H9 (cell line): ENCODE measurements around the gene SPNS3. TPM values are rescaled to one million over a fixed set of nuclear protein-coding genes. Genes with fewer than 3 reads are reported as not detected.

ENCODE experiments used
- DNase-seq: peaks from one replicate; pipeline ENCODE4 v3.0.0-alpha.2; 2017
- H2AFZ ChIP-seq: one replicate; pipeline ENCODE4 v1.6.1; 2013; ENCODE audit warnings: mild to moderate bottlenecking, low read length, control low read depth, moderate library complexity
- H2AK5ac ChIP-seq: 2 replicates; pipeline ENCODE4 v1.6.1; 2013; ENCODE audit warnings: low read length, control low read depth, mixed read lengths; ENCODE audit not compliant: insufficient read length
- H2BK120ac ChIP-seq: one replicate; pipeline ENCODE4 v1.6.1; 2013; ENCODE audit warnings: low read depth, mild to moderate bottlenecking, low read length, control low read depth, inconsistent platforms; ENCODE audit not compliant: poor library complexity, severe bottlenecking
- H2BK12ac ChIP-seq: 2 replicates; pipeline ENCODE4 v1.6.1; 2013; ENCODE audit warnings: low read length, control low read depth, mixed read lengths, low read depth; ENCODE audit not compliant: insufficient read length
- H2BK15ac ChIP-seq: 2 replicates; pipeline ENCODE4 v1.6.1; 2013; ENCODE audit warnings: low read depth, low read length, control low read depth
- H2BK20ac ChIP-seq: one replicate; pipeline ENCODE4 v1.6.1; 2013; ENCODE audit warnings: low read depth, mild to moderate bottlenecking, low read length, control low read depth, inconsistent platforms; ENCODE audit not compliant: poor library complexity, severe bottlenecking
- H2BK5ac ChIP-seq: 2 replicates; pipeline ENCODE4 v1.6.1; 2013; ENCODE audit warnings: low read length, control low read depth, mixed read lengths; ENCODE audit not compliant: insufficient read length
- H3K14ac ChIP-seq: 2 replicates; pipeline ENCODE4 v1.6.1; 2013; ENCODE audit warnings: low read length, control low read depth; ENCODE audit not compliant: insufficient read depth
- H3K18ac ChIP-seq: 2 replicates; pipeline ENCODE4 v1.6.1; 2013; ENCODE audit warnings: low read depth, mild to moderate bottlenecking, mixed read lengths, low read length, control low read depth; ENCODE audit not compliant: insufficient read length
- H3K23ac ChIP-seq: 2 replicates; pipeline ENCODE4 v1.6.1; 2013; ENCODE audit warnings: low read length, control low read depth, mixed read lengths, low read depth; ENCODE audit not compliant: insufficient read length
- H3K23me2 ChIP-seq: 2 replicates; pipeline ENCODE4 v1.6.1; 2013; ENCODE audit warnings: low read depth, mild to moderate bottlenecking, mixed read lengths, low read length, control low read depth; ENCODE audit not compliant: insufficient read length, poor library complexity, severe bottlenecking
- H3K27ac ChIP-seq: 2 replicates; pipeline ENCODE4 v1.5.1; 2013; ENCODE audit warnings: low read length, control low read depth, mixed read lengths, low read depth; ENCODE audit not compliant: insufficient read length
- H3K27me3 ChIP-seq: 2 replicates; pipeline ENCODE4 v1.6.1; 2013; ENCODE audit warnings: low read length, control low read depth, inconsistent platforms; ENCODE audit not compliant: insufficient read depth
- H3K4ac ChIP-seq: 2 replicates; pipeline ENCODE4 v1.6.1; 2013; ENCODE audit warnings: low read depth, mild to moderate bottlenecking, control low read depth, inconsistent platforms, low read length, moderate library complexity
- H3K4me1 ChIP-seq: 2 replicates; pipeline ENCODE4 v1.6.1; 2013; ENCODE audit warnings: low read length, control low read depth, inconsistent platforms; ENCODE audit not compliant: insufficient read depth
- H3K4me2 ChIP-seq: 2 replicates; pipeline ENCODE4 v1.6.1; 2013; ENCODE audit warnings: low read length, control low read depth, mixed read lengths; ENCODE audit not compliant: insufficient read length, insufficient read depth
- H3K56ac ChIP-seq: 2 replicates; pipeline ENCODE4 v1.6.1; 2013; ENCODE audit warnings: low read depth, mild to moderate bottlenecking, mixed read lengths, low read length, control low read depth; ENCODE audit not compliant: insufficient read length
- H3K79me1 ChIP-seq: 2 replicates; pipeline ENCODE4 v1.6.1; 2013; ENCODE audit warnings: low read depth, mild to moderate bottlenecking, moderate library complexity, low read length, control low read depth, inconsistent platforms; ENCODE audit not compliant: insufficient read depth, poor library complexity, severe bottlenecking
- H3K79me2 ChIP-seq: 2 replicates; pipeline ENCODE4 v1.6.1; 2013; ENCODE audit warnings: low read length, control low read depth, inconsistent platforms; ENCODE audit not compliant: insufficient read depth
- H3K9ac ChIP-seq: 2 replicates; pipeline ENCODE4 v1.6.1; 2013; ENCODE audit warnings: low read length, control low read depth, mixed read lengths; ENCODE audit not compliant: insufficient read length; ENCODE audit errors: extremely low read depth
- H3K9me3 ChIP-seq: one replicate; pipeline ENCODE4 v1.6.1; 2013; ENCODE audit warnings: low read depth, low read length, inconsistent platforms; ENCODE audit not compliant: control insufficient read depth
- H3T11ph ChIP-seq: one replicate; pipeline ENCODE4 v1.6.1; 2013; ENCODE audit warnings: mild to moderate bottlenecking, low read length, control low read depth, inconsistent platforms
- H4K20me1 ChIP-seq: one replicate; pipeline ENCODE4 v1.6.1; 2013; ENCODE audit not compliant: control insufficient read depth, insufficient read length, insufficient read depth
- H4K5ac ChIP-seq: 2 replicates; pipeline ENCODE4 v1.6.1; 2013; ENCODE audit warnings: low read depth, mild to moderate bottlenecking, mixed read lengths, low read length, control low read depth; ENCODE audit not compliant: insufficient read length
- H4K8ac ChIP-seq: replicated peaks from 2 replicates; pipeline ENCODE4 v1.6.1; 2013; ENCODE audit warnings: low read length, control low read depth, mixed read lengths, low read depth; ENCODE audit not compliant: insufficient read length
- H4K91ac ChIP-seq: 2 replicates; pipeline ENCODE4 v1.6.1; 2013; ENCODE audit warnings: low read depth, mild to moderate bottlenecking, moderate library complexity, mixed read lengths, low read length, control low read depth; ENCODE audit not compliant: insufficient read length
- H3K27ac Mint-ChIP-seq, 3 experiments: 2 replicates in 2 of 3; 3 replicates in 1 of 3; pipeline ENCODE4 v1.8.0; 2020 to 2021; ENCODE audit warnings: mixed read lengths in 3 of 3, mild to moderate bottlenecking in 1 of 3, moderate library complexity in 1 of 3
- H3K27me3 Mint-ChIP-seq: 2 replicates; pipeline ENCODE4 v1.8.0; 2021; ENCODE audit warnings: low read depth, mild to moderate bottlenecking, moderate library complexity, mixed read lengths
- H3K36me3 Mint-ChIP-seq, 3 experiments: 2 replicates in 2 of 3; 3 replicates in 1 of 3; pipeline ENCODE4 v1.8.0; 2020 to 2021; ENCODE audit warnings: low read depth in 3 of 3, mixed read lengths in 3 of 3; ENCODE audit not compliant: insufficient read depth in 1 of 3
- H3K4me1 Mint-ChIP-seq, 2 experiments: 2 replicates each; pipeline ENCODE4 v1.8.0; 2020; ENCODE audit warnings: mixed read lengths in 2 of 2
- H3K4me3 Mint-ChIP-seq, 2 experiments: 2 replicates in 1 of 2; 3 replicates in 1 of 2; pipeline ENCODE4 v1.8.0; 2020 to 2021; ENCODE audit warnings: mild to moderate bottlenecking in 2 of 2, mixed read lengths in 2 of 2, moderate library complexity in 1 of 2
- H3K9me3 Mint-ChIP-seq, 2 experiments: 2 replicates in 1 of 2; 3 replicates in 1 of 2; pipeline ENCODE4 v1.8.0; 2020; ENCODE audit warnings: mild to moderate bottlenecking in 2 of 2, mixed read lengths in 2 of 2, moderate library complexity in 1 of 2
- WGBS: extraction: QIAGEN DNeasy Blood & Tissue Kit; methylation state at CpG from one replicate; pipeline ENCODE4 v1.1.7; 2013; ENCODE audit warnings: missing lambda C conversion rate, low lambda C conversion rate, mixed read lengths; ENCODE audit not compliant: insufficient read length; ENCODE audit errors: extremely low coverage; 5-methylcytosine and 5-hydroxymethylcytosine counted together
- total RNA-seq: library from RNA; stranded (reverse); gene quantifications from 2 replicates; pipeline ENCODE4 v1.2.1, GENCODE V29; 2021
- TF ChIP-seq, protein P1 (sequence below): fragments of 200-600 bp; sonication (generic); conservative IDR thresholded peaks from 3 replicates; pipeline ENCODE4 v1.8.0; 2021; ENCODE audit warnings: antibody characterized with exemption, mild to moderate bottlenecking

SPNS3 gene
- total RNA-seq, 1 experiment from 2014 or later = not detected

DNA sequence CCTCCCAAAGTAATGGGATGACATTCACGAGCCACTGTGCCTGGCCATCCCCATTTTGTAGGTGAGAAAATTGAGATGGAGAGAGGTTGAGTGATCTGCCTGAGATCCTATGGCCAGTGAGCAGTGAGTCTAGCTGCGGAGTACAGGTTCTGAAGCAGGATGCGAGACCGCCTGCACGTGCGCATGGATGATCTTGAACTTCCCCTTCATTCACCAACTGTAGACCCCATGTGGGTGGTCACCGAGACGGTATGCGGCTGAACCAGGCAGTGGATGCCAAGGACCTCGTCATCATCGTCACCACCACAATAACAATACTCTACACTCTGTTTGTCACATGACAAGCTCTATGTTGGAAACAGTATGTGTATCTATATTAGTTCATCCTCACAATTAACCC, 6.2 kb upstream of the SPNS3 start:
- no peaks in the 10 kb centered on the region for H3K9me3 ChIP-seq
- Mint-ChIP-seq H3K4me3 (no peak overlapping the region), H3K36me3 (no peaks in the 10 kb centered on the region), H3K9me3 (no peaks in the 10 kb centered on the region), H3K27ac (no peak overlapping the region), H3K4me1 (no peaks in the 10 kb centered on the region), H3K27me3 (peaks cover 6% of the 10 kb centered on the region)
- H3K79me2 ChIP-seq = no peaks in the 10 kb centered on the region
- H3K27ac ChIP-seq = no peak overlapping the region
- H3K79me1 ChIP-seq = no peaks in the 10 kb centered on the region
- no peak overlapping the region for H2BK5ac ChIP-seq
- no peaks in the 10 kb centered on the region for H3K4me1 ChIP-seq
- no peak overlapping the region for H3K4ac ChIP-seq
- no peak overlapping the region for H3K4me2 ChIP-seq
- H3K27me3 ChIP-seq = no peaks in the 10 kb centered on the region
- TF ChIP-seq, protein P1, sequence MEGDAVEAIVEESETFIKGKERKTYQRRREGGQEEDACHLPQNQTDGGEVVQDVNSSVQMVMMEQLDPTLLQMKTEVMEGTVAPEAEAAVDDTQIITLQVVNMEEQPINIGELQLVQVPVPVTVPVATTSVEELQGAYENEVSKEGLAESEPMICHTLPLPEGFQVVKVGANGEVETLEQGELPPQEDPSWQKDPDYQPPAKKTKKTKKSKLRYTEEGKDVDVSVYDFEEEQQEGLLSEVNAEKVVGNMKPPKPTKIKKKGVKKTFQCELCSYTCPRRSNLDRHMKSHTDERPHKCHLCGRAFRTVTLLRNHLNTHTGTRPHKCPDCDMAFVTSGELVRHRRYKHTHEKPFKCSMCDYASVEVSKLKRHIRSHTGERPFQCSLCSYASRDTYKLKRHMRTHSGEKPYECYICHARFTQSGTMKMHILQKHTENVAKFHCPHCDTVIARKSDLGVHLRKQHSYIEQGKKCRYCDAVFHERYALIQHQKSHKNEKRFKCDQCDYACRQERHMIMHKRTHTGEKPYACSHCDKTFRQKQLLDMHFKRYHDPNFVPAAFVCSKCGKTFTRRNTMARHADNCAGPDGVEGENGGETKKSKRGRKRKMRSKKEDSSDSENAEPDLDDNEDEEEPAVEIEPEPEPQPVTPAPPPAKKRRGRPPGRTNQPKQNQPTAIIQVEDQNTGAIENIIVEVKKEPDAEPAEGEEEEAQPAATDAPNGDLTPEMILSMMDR = no peak
- H2BK20ac ChIP-seq = no peak overlapping the region
- no peaks in the 10 kb centered on the region for H4K20me1 ChIP-seq
- H3T11ph ChIP-seq = no peak overlapping the region
- H3K56ac ChIP-seq = no peak overlapping the region
- H3K23me2 ChIP-seq = no peaks in the 10 kb centered on the region
- H2BK12ac ChIP-seq = no peak overlapping the region
- no peak overlapping the region for H3K18ac ChIP-seq
- no peak for DNase-seq
- H4K91ac ChIP-seq = no peak overlapping the region
- no CpG with 5 or more reads among the region's 11 CpGs for WGBS
- H3K14ac ChIP-seq = no peak overlapping the region
- H3K9ac ChIP-seq = no peak overlapping the region
- H2BK120ac ChIP-seq = no peak overlapping the region
- no peak overlapping the region for H3K23ac ChIP-seq
- H2BK15ac ChIP-seq = no peak overlapping the region
- H4K5ac ChIP-seq = no peak overlapping the region
- no peak overlapping the region for H2AK5ac ChIP-seq
- no peak overlapping the region for H4K8ac ChIP-seq
- H2AFZ ChIP-seq = no peak overlapping the region
